22Rv1 (cell line): ENCODE results near the gene PCCA.
A peak's percentile ranks its signal among the peaks of the same experiment; 100 is the strongest.

ENCODE experiments used
- H3K27ac ChIP-seq: fragments of 450-650 bp; 2 replicates; pipeline ENCODE4 v1.5.1; 2017
- ZFX ChIP-seq: fragments of 450-650 bp; IDR thresholded peaks from 2 replicates; pipeline ENCODE4 v1.6.1; 2017; ENCODE audit warnings: antibody characterized with exemption, borderline replicate concordance
- TF ChIP-seq, protein P1 (sequence below): fragments of 450-650 bp; IDR thresholded peaks from 2 replicates; pipeline ENCODE4 v1.5.1; 2017; ENCODE audit warnings: mild to moderate bottlenecking

PCCA gene, protein sequence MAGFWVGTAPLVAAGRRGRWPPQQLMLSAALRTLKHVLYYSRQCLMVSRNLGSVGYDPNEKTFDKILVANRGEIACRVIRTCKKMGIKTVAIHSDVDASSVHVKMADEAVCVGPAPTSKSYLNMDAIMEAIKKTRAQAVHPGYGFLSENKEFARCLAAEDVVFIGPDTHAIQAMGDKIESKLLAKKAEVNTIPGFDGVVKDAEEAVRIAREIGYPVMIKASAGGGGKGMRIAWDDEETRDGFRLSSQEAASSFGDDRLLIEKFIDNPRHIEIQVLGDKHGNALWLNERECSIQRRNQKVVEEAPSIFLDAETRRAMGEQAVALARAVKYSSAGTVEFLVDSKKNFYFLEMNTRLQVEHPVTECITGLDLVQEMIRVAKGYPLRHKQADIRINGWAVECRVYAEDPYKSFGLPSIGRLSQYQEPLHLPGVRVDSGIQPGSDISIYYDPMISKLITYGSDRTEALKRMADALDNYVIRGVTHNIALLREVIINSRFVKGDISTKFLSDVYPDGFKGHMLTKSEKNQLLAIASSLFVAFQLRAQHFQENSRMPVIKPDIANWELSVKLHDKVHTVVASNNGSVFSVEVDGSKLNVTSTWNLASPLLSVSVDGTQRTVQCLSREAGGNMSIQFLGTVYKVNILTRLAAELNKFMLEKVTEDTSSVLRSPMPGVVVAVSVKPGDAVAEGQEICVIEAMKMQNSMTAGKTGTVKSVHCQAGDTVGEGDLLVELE

DNA sequence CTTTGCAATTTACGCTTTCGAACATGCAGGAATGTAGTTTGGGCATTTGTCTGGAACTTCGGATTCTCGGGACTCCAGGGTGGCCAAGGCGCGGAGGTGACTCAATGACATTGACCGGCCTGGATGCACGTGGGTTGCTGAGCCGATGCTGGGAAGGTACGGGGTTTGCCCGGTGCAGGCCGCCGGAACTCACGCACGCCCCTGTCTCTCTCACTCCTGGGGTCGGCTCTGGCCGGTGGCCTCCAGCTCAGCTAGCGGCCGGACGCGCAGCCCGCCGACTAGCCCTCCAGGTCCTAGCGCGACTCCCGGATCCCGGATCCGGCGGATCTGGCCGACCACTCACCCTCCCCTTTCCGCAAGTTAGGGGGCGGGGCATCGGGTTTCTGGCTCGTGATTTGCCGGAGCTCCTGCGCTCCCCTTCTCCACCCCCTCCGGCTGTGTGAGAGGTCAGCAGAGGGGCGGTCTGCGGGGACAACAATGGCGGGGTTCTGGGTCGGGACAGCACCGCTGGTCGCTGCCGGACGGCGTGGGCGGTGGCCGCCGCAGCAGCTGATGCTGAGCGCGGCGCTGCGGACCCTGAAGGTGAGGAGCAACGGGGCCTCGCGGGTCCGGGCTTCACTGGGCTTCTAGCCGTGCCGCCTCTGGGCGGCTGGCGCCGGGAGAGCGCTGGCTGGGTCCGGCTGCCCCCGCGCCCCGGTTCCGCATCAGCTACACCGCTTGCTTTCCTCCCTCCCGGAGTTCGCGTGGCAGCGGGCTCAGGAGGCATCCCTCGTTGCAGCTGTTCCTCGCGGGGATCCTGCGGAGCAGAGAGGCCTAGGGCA is at the start of gene PCCA:
Gene PCCA, plus strand, starts transcription at position 450 of the 821 bp plus-strand sequence. Its CDS starts 28 bp downstream, at position 478.
- H3K27ac ChIP-seq: peak within 1 kb of the TSS; percentile 73

DNA sequence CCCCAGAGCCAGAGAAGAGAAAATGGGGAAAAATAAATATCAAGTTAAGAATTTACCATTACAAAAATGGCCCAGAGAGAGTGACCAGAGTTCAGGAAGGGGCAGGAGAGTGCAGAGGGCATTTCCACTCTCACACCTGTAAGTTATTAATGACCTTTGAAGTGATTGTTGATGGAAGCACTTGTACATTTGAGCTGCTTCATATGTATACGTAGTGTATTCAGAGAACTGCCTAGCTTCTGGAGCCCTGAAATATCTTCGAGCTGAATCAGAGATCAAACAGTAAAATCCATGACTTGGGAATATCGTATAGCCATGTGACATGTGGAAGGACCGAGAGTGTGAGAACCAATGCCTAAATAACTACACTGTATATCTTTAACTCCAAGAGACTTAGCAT is 49.2 kb upstream of the PCCA start:
- no peak for TF ChIP-seq ZFX
- TF ChIP-seq, protein P1, sequence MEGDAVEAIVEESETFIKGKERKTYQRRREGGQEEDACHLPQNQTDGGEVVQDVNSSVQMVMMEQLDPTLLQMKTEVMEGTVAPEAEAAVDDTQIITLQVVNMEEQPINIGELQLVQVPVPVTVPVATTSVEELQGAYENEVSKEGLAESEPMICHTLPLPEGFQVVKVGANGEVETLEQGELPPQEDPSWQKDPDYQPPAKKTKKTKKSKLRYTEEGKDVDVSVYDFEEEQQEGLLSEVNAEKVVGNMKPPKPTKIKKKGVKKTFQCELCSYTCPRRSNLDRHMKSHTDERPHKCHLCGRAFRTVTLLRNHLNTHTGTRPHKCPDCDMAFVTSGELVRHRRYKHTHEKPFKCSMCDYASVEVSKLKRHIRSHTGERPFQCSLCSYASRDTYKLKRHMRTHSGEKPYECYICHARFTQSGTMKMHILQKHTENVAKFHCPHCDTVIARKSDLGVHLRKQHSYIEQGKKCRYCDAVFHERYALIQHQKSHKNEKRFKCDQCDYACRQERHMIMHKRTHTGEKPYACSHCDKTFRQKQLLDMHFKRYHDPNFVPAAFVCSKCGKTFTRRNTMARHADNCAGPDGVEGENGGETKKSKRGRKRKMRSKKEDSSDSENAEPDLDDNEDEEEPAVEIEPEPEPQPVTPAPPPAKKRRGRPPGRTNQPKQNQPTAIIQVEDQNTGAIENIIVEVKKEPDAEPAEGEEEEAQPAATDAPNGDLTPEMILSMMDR: no peak
- no peak overlapping the region for H3K27ac ChIP-seq

More for the DNA sequence above, at the start of gene PCCA:
- no peak for TF ChIP-seq ZFX
- TF ChIP-seq, protein P1: no peak

DNA sequence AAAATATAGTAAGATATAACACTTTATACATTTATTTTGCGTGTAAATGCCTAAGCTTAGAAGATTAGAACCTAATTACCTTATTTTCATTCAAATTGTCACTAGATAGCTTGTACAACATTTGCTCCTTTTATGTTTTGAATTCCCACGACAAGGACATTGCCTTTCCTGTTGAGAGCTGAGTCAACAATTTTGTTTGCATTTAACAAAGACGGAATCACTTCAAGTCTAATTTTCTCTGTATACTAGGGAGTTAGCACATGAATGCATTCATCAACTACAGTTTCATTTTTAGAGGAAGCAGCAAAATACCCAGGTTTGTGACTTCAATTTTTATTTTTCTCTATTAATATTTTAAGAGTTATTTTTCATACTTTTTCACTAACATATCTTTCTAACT is 48.7 kb upstream of the PCCA start:
- no peak overlapping the region for H3K27ac ChIP-seq

DNA sequence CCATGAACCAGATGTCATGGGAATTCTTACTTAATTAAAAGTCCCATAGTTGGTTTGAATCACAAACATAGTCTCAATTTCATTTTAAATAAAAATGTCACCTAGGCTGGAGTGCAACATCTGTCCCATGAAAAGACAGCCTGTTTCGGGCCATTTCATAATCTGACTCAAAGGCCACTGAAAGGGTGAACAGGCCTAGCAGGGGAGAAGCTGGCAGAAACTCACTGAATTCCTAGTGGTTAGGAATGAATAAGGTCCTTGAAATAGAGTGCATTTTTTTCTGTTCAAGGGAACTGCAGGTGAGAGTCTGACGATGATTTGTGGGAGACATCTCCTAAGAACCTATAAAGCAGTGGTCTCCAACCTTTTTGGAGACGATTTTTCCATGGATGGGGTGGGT is 44.0 kb upstream of the PCCA start:
- no peak overlapping the region for H3K27ac ChIP-seq
- no peak for TF ChIP-seq ZFX
- TF ChIP-seq, protein P1: no peak

More for the DNA sequence above, 48.7 kb upstream of the PCCA start:
- no peak for TF ChIP-seq ZFX

DNA sequence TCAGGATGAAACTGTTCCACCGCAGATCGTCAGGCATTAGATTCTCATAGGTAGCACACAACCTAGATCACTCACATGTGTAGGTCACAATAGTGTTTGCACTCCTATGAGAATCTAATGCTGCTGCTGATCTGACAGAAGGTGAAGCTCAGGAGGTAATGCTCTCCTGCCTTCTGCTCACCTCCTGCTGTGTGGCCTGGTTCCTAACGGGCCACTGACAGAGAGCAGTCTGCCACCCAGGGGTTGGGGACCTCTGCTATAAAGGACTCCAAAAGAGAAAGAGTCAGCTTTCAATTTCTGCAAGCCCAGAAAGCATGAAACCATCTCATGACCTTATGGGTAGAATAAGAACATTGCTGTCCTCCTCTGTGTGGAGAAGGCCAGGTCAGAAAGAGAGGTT is 43.5 kb upstream of the PCCA start:
- no peak overlapping the region for H3K27ac ChIP-seq
- no peak for TF ChIP-seq ZFX
- TF ChIP-seq, protein P1: no peak

DNA sequence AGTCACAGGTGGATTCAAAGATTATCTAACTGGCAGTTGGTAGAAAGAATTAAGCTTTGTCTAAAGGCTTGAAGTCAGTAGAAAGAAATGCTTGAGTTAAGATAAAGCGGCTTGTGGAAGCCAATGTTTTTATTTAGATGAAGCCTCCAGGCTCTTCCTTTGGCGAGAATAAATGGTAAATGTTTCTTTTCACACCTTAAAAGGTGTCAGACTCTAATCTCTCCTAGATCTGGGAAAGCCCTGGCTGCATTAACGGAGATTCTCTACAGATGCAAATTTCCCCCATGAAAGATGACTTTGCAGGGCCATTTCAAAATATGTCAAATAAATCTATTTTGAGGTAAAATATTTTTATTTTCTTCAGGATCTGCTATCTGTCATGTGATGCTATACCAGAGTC is 37.8 kb upstream of the PCCA start:
- H3K27ac ChIP-seq: no peak overlapping the region
- TF ChIP-seq, protein P1: no peak
- TF ChIP-seq ZFX: no peak

DNA sequence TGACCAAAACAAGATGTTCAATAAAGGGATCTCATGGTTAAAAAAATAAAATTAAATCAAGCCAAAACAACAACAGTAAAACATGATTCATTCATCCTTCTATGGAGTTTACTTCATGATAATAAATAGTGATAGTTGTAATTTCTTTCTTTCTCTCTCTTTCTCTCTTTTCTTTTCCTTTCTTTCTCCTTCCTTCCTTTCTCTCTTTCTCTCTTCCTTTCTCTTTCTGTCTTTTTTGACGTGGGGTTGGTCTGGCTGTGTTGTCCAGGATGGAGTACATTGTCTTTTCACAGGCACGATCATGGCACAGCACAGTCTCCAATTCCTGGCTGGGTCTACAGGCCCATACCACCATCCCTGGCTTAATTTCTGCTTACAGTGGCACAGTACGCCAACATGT is 29.1 kb upstream of the PCCA start:
- H3K27ac ChIP-seq: no peak overlapping the region
- no peak for TF ChIP-seq ZFX
- TF ChIP-seq, protein P1: no peak
